Activated naive CD8-positive, alpha-beta T cell treated with anti-CD3 and anti-CD28 coated beads, Interleukin-2, amount 10 ng/mL, durations not matched to agents 7 days and 5 days (primary cell): ENCODE results near the gene HACD1. TPM values are rescaled to one million over a fixed set of nuclear protein-coding genes. Genes with fewer than 3 reads are reported as not detected.
A peak's percentile ranks its signal among the peaks of the same experiment; 100 is the strongest.
"Not testable (repeated sequence)": the region's sequence is repeated elsewhere in the genome, so short reads cannot be mapped to it uniquely, and the experiment has no call there.

ENCODE experiments used
- ATAC-seq: fragments of 150-1000 bp; cut with Tn5 transposase; one replicate; pipeline ENCODE4 v1.10.0; 2021; ENCODE audit warnings: low read depth, moderate library complexity
- POLR2A ChIA-PET: fragments of 350-600 bp; sonication (Branson Sonifier 250); formaldehyde crosslinking; loops from one replicate; lab custom pipeline; 2021; ENCODE audit warnings: antibody characterized with exemption; lab: Charles Lee
- DNase-seq: peaks from one replicate; pipeline ENCODE4 v3.0.0; 2021
- H3K27ac Mint-ChIP-seq: one replicate; pipeline ENCODE4 v1.8.0; 2022; ENCODE audit warnings: mild to moderate bottlenecking, mixed read lengths
- H3K27me3 Mint-ChIP-seq: one replicate; pipeline ENCODE4 v1.8.0; 2022; ENCODE audit warnings: mild to moderate bottlenecking, moderate library complexity, mixed read lengths
- H3K36me3 Mint-ChIP-seq: one replicate; pipeline ENCODE4 v1.8.0; 2021; ENCODE audit warnings: mild to moderate bottlenecking, mixed read lengths
- H3K4me1 Mint-ChIP-seq: one replicate; pipeline ENCODE4 v1.8.0; 2021; ENCODE audit warnings: mixed read lengths
- H3K4me3 Mint-ChIP-seq: one replicate; pipeline ENCODE4 v1.8.0; 2022; ENCODE audit warnings: mild to moderate bottlenecking, moderate library complexity, mixed read lengths
- H3K9me3 Mint-ChIP-seq: one replicate; pipeline ENCODE4 v1.8.0; 2021; ENCODE audit warnings: mixed read lengths
- total RNA-seq, 2 experiments: library from RNA; stranded (reverse); gene quantifications; one replicate each; pipeline ENCODE4 v1.2.3, GENCODE V29; 2021

HACD1 gene
- total RNA-seq, 2 experiments from 2014 or later = 0.61 to 0.88 TPM

DNA sequence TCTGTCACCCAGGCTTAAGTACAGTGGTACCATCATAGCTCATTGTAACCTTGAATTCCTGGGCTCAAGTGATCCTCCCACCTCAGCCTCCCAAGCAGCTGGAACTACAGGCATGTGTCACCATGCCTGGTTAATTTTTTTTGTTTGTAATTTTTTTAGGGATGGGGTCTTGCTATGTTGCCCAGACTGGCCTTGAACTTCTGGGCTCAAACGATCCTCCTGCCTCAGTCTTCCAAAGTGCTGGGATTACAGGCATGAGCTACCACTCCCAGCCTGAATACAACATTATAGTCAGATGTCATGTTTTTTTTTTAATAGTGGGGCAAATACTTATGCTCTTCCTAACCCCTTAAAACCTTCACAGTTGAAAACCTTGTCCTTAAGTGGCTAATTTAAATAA is 27.9 kb downstream of the HACD1 start:
- POLR2A ChIA-PET = interaction anchor here (0.6 kb wide), 1 partner anchor 1145 kb away, joined by 4 read pairs; no protein-coding TSS in a partner anchor
- H3K4me3 Mint-ChIP-seq, DNase-seq, H3K27ac Mint-ChIP-seq, H3K27me3 Mint-ChIP-seq, ATAC-seq, H3K9me3 Mint-ChIP-seq, H3K36me3 Mint-ChIP-seq: not testable (repeated sequence)
- peaks cover 12% of the 10 kb centered on the region for H3K4me1 Mint-ChIP-seq

DNA sequence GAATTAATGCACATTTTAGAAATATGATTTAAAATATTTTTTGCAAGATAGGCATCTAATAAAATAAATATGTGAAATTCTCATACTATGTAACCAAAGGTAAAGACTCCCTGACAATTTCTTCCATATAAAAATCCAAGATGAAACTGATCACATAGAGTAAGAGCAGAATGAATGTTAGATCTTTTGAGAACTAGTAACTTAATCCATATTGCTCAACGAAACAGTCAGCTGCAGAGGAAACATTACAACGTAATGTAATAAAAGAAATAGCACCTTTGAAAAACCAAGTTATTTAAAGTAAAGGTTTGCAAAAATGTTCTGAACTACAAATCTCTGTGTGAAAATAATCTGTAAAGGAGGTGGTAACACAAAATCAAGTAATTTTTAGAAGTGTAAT is 28.8 kb downstream of the HACD1 start:
- no peak for ATAC-seq
- Mint-ChIP-seq H3K36me3 (no peaks in the 10 kb centered on the region), H3K27me3 (no peaks in the 10 kb centered on the region)

DNA sequence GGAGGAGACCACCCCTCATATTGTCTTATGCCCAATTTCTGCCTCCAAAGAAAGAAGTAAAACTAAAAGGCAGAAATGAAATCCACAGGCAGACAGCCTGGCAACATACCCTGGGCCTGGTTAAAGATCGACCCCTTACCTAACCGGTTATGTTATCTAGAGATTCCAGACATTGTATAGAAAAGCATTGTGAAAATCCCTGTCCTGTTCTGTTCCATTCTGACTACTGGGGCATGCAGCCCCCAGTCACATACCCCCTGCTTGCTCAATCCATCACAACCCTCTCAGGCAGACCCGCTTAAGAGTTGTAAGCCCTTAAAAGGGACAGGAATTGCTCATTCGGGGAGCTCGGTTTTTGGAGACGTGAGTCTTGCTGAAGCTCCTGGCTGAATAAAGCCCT is 29.9 kb downstream of the HACD1 start:
- H3K9me3 Mint-ChIP-seq, DNase-seq, H3K36me3 Mint-ChIP-seq, ATAC-seq, H3K27me3 Mint-ChIP-seq, POLR2A ChIA-PET: not testable (repeated sequence)
- H3K4me1 Mint-ChIP-seq = peaks cover 12% of the 10 kb centered on the region
- peak overlapping the region; percentile 63 for H3K4me3 Mint-ChIP-seq
- H3K27ac Mint-ChIP-seq = peak overlapping the region; percentile 71

More for the DNA sequence above, 28.8 kb downstream of the HACD1 start:
- no peak overlapping the region for H3K27ac Mint-ChIP-seq
- H3K9me3 Mint-ChIP-seq = no peaks in the 10 kb centered on the region
- POLR2A ChIA-PET = no interaction called here
- no peak overlapping the region for H3K4me3 Mint-ChIP-seq
- DNase-seq = no peak
- peaks cover 12% of the 10 kb centered on the region for H3K4me1 Mint-ChIP-seq

DNA sequence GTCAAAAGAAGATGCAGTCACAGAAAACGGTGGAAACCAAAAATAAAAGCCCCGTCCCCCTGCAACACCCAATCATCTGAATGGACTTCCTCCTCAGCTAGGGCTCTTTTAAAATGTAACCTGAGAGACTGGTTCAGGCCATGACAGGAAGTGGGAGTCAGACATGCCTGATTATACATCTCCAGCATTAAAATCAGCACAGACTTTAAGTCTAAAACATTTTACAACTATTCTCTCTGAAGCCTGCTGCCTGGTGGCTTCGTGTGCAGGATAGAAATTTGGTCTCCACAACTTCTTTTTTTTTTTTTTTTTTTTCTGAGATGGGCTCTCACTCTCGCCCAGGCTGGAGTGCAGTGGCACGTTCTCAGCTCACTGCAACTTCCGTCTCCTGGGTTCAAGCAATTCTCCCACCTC is 30.3 kb downstream of the HACD1 start:
- POLR2A ChIA-PET = interaction anchor here (0.7 kb wide), 1 partner anchor 726 kb away, joined by 5 read pairs; no protein-coding TSS in a partner anchor
- peaks cover 12% of the 10 kb centered on the region for H3K4me1 Mint-ChIP-seq
- H3K36me3 Mint-ChIP-seq = no peaks in the 10 kb centered on the region
- peak overlapping the region; percentile 63 for H3K4me3 Mint-ChIP-seq
- peak; percentile 81 for ATAC-seq
- H3K27me3 Mint-ChIP-seq = no peaks in the 10 kb centered on the region
- peak overlapping the region; percentile 71 for H3K27ac Mint-ChIP-seq
- DNase-seq = no peak
- no peaks in the 10 kb centered on the region for H3K9me3 Mint-ChIP-seq

DNA sequence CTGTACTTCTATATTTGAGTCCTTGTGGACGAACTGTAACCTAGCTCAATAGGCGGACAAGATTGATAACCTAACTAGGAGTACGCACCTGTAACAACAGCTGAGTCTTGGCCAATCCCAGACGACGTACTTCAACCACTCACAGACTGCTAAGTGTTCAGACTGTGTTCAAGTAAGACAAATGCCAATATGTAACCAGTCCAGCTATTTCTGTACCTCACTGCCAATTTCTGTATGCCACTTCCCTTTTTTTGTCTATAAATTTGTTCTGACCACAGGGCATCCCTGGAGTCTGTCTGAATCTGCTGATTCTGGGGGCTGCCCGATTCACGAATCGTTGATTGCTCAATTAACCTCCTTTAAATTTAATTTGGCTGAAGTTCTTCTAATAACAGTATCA is 32.2 kb downstream of the HACD1 start:
- Mint-ChIP-seq H3K36me3 (no peaks in the 10 kb centered on the region), H3K27me3 (no peaks in the 10 kb centered on the region), H3K4me3 (no peak overlapping the region), H3K9me3 (no peaks in the 10 kb centered on the region), H3K4me1 (peaks cover 12% of the 10 kb centered on the region), H3K27ac (no peak overlapping the region)
- ATAC-seq (no peak), DNase-seq (no peak)
- POLR2A ChIA-PET = no interaction called here

DNA sequence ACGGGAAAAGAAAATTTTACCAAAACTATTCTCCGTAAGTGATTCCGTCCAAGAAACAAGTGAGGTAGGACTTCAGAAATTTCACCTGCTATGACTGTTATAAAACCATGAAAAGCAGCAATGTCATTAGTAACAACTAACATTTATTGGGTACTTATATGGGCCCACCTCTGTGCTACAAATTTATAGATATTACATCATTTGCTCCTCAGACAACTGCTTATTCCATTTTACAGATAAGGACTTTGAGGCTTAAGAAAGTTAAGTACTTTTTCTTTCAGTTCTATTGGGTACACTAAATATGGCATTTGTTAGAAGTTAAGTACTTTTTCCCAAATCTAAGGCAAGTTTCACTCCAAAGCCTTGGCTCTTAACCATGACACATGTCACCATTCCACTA is 36.3 kb downstream of the HACD1 start:
- no peak overlapping the region for H3K4me3 Mint-ChIP-seq
- no peaks in the 10 kb centered on the region for H3K36me3 Mint-ChIP-seq
- no peak for DNase-seq
- H3K27me3 Mint-ChIP-seq = no peaks in the 10 kb centered on the region
- ATAC-seq = no peak
- POLR2A ChIA-PET = no interaction called here
- peaks cover 1% of the 10 kb centered on the region for H3K4me1 Mint-ChIP-seq
- no peak overlapping the region for H3K27ac Mint-ChIP-seq
- no peaks in the 10 kb centered on the region for H3K9me3 Mint-ChIP-seq

DNA sequence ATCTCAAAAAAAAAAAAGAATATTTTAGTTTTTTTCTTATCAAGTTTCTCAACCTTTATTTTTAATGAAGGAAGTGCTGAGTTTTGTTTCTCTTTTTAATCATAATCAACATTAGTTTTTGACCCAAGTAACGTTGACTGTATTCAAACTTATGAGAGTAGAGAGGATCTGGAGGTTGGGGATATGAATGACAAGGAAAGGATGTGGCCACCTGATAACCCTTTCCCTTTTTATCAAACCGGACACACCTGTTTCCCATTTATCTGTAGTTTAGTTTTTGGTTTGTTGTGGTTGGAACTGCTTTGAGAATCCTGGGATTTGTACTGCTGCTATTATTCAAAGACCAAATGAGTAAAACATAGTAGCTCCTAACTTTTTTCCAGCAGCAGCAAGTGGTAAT is 38.6 kb downstream of the HACD1 start:
- Mint-ChIP-seq H3K9me3 (no peaks in the 10 kb centered on the region), H3K27me3 (no peaks in the 10 kb centered on the region), H3K27ac (no peak overlapping the region), H3K4me3 (no peak overlapping the region), H3K4me1 (no peaks in the 10 kb centered on the region), H3K36me3 (no peaks in the 10 kb centered on the region)
- POLR2A ChIA-PET = no interaction called here
- no peak for ATAC-seq
- no peak for DNase-seq

DNA sequence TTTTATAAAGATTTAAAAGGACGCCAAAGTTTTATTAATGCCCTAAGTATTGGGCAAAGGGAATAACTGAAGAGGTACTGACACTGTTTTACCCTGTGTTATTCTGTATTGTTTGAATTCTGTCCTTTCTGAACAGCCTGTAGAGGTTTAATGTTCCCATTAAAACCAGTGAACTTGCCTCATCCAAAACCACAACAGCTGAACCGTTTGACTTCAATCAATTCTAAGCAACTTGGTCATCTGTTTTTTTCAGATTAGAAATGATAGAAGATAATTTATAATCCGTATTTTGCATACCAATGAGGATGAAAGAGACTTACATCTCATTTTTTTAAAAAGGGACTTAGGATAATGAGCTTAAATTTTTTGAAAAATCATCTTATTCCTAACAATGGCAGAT is 40.4 kb downstream of the HACD1 start:
- no peak for ATAC-seq
- Mint-ChIP-seq H3K9me3 (no peaks in the 10 kb centered on the region), H3K27me3 (no peaks in the 10 kb centered on the region), H3K36me3 (no peaks in the 10 kb centered on the region), H3K4me1 (no peaks in the 10 kb centered on the region), H3K27ac (no peak overlapping the region), H3K4me3 (no peak overlapping the region)
- no peak for DNase-seq
- POLR2A ChIA-PET = no interaction called here

DNA sequence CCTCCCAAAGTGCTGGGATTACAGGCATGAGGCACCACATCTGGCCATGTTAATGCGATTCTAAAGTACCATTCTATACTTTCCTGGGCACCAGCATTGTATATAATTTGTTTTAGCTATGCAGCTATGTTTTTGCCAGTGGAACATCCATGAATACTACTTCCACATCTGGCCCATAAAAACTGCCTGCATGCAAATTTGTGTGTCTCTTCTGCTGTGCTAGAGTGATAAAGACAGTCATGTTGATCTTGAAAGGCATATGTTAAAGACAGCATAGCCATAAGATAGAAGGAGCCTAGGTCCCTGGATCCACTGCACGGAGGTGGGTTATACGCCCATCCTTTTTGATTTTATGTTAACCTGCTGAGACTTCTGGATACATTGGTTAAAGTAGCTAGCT is 52.3 kb downstream of the HACD1 start:
- Mint-ChIP-seq H3K27me3 (peaks cover 2% of the 10 kb centered on the region), H3K4me3 (no peak overlapping the region), H3K4me1 (no peaks in the 10 kb centered on the region), H3K36me3 (no peaks in the 10 kb centered on the region), H3K9me3 (no peaks in the 10 kb centered on the region), H3K27ac (no peak overlapping the region)
- POLR2A ChIA-PET = no interaction called here
- ATAC-seq = no peak
- DNase-seq = no peak

DNA sequence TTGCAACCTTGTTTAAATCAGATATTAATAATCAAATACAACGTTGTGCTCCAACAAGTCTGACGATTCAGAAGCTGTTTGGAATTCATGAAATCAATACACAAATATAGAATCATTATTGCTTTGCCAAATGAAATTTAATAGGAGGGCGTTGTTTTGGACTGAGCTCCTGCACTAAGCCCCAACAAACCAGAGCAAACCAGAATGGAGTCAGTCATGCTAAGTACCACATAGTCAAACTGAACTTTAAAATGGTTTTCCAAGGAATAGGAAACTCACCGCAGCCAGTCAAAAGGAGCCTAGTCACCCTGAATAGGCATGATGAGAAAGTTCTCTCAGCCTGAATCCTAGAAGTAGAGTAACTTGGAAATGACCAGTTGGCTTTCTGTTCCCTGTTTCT is 53.7 kb downstream of the HACD1 start:
- Mint-ChIP-seq H3K27me3 (peaks cover 2% of the 10 kb centered on the region), H3K27ac (no peak overlapping the region), H3K4me1 (no peaks in the 10 kb centered on the region), H3K4me3 (no peak overlapping the region), H3K9me3 (no peaks in the 10 kb centered on the region), H3K36me3 (no peaks in the 10 kb centered on the region)
- no peak for ATAC-seq
- POLR2A ChIA-PET = no interaction called here
- no peak for DNase-seq

DNA sequence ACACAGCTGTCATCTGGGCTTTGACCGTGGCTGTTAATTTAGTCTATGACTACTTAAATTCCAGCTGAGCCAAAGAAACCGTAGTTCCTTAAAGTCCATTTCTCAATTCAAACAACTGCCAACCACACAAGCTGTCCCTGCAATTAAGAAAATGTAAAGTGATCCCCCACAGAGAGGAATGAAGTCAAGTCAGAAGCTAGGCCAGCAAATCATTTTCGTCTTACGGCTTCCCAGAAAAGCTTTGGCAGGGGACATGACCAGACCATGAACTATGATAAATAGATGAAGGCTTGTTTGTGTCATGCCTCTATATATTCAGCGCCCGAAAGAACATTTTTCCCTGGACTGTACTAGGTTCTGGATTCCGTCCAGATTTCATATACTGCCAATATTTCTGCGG is 54.6 kb downstream of the HACD1 start:
- Mint-ChIP-seq H3K9me3 (no peaks in the 10 kb centered on the region), H3K27me3 (peaks cover 2% of the 10 kb centered on the region), H3K4me1 (no peaks in the 10 kb centered on the region), H3K4me3 (no peak overlapping the region), H3K27ac (no peak overlapping the region), H3K36me3 (no peaks in the 10 kb centered on the region)
- DNase-seq (no peak), ATAC-seq (no peak)
- POLR2A ChIA-PET = no interaction called here

DNA sequence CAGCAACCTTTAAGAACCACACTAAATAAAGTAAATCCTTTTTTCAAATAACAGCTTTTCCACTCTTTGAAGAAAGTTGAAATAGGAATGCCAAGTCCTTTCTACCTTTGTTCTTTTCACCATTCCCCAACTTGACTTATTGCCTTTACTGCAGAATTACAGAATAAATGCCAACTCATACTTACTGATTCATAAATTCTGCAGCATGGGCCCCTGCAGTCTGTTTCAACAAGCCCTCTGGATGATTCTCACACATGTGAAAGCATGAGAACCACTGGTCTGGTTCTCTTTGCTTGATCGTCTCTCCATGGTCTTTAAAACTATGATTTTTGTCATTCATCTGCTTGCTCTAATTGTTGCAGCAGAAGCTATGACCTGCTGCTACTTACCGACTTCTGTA is 56.1 kb downstream of the HACD1 start:
- Mint-ChIP-seq H3K4me1 (no peaks in the 10 kb centered on the region), H3K4me3 (no peak overlapping the region), H3K36me3 (no peaks in the 10 kb centered on the region), H3K27me3 (peaks cover 2% of the 10 kb centered on the region), H3K9me3 (no peaks in the 10 kb centered on the region), H3K27ac (no peak overlapping the region)
- ATAC-seq (no peak), DNase-seq (no peak)
- POLR2A ChIA-PET = no interaction called here

DNA sequence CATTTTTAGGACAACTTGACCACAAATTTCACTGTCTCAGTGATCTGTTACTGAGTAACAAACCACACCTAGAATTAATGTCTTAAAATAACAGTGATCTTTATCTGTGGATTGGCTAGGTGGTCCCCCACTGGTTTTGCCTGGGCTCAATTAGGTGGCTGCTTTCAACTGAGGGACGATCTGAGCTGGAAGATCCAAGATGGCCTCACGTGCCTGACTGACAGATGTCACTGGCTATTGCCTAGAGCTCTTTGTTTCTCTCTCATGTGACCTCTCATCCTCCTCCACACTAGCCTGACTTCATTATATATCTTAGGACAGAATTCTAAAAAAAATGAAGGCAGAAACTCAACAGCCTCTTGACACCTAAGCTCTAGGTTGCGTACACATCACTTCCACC is 59.7 kb downstream of the HACD1 start:
- Mint-ChIP-seq H3K27me3 (no peaks in the 10 kb centered on the region), H3K4me1 (no peaks in the 10 kb centered on the region), H3K27ac (no peak overlapping the region), H3K9me3 (no peaks in the 10 kb centered on the region), H3K36me3 (no peaks in the 10 kb centered on the region), H3K4me3 (no peak overlapping the region)
- DNase-seq (no peak), ATAC-seq (no peak)
- POLR2A ChIA-PET = no interaction called here

DNA sequence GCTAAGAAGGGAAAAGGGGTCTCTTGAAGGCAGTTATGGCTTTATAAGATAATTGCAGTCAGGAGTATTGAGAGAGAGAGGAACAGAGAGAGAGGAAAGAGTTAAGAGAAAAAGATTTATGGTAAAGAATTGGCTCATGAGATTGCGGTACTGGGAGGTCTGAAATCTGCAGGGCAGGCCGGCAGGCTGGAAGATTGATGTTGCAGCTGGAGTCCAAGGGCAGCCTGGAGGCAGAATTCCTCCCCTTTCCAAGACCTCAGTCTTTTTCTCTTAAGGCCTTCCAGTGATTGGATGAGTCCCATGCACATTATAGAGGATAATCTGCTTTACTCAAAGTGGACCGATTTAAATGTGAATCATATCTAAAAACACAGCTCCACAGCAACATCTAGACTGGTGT is 68.4 kb downstream of the HACD1 start:
- ATAC-seq = no peak
- Mint-ChIP-seq H3K9me3 (no peaks in the 10 kb centered on the region), H3K36me3 (no peaks in the 10 kb centered on the region), H3K4me1 (no peaks in the 10 kb centered on the region), H3K27me3 (no peaks in the 10 kb centered on the region), H3K27ac (no peak overlapping the region), H3K4me3 (no peak overlapping the region)
- no peak for DNase-seq
- POLR2A ChIA-PET = no interaction called here

DNA sequence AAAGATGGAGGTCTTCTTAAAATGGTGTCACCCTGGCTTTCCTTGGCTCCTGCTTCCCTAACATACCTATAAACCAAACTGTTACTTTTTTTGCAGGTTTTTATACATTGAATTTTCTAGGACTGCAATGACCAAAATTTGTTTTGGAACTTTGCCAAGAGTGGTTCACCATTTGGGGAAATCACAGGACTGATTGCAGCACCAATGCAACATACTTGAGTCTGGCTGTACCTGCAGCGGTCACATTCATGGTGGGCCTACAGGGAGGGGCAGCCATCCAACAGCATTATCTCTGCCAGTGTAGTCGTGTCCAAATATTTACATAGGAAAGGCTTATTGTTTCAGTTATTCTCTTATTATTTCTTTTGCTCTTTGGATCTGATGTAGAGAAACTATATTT is 69.0 kb downstream of the HACD1 start:
- ATAC-seq (no peak), DNase-seq (no peak)
- H3K4me1 Mint-ChIP-seq = no peaks in the 10 kb centered on the region
- no peaks in the 10 kb centered on the region for H3K36me3 Mint-ChIP-seq
- no peak overlapping the region for H3K4me3 Mint-ChIP-seq
- H3K9me3 Mint-ChIP-seq = no peaks in the 10 kb centered on the region
- POLR2A ChIA-PET = no interaction called here
- H3K27ac Mint-ChIP-seq = no peak overlapping the region
- no peaks in the 10 kb centered on the region for H3K27me3 Mint-ChIP-seq
